Fibroblast of lung (primary cell): ENCODE measurements around the gene RPS6KA2. TPM values are rescaled to one million over a fixed set of nuclear protein-coding genes. Genes with fewer than 3 reads are reported as not detected.

Source experiments
- DNase-seq, 2 donors: peaks; one replicate each; pipeline versions ENCODE4 v3.0.0 to v3.0.0-alpha.2; 2010; ENCODE audit warnings: low read depth in 2 of 2
- H2AFZ ChIP-seq: 2 replicates; pipeline ENCODE4 v1.5.1; 2012; ENCODE audit warnings: low read length, control low read depth, inconsistent platforms
- H3K27ac ChIP-seq: 2 replicates; pipeline ENCODE4 v1.5.1; 2011; ENCODE audit warnings: low read length, control low read depth; ENCODE audit not compliant: insufficient read depth
- H3K27me3 ChIP-seq: 2 replicates; pipeline ENCODE4 v1.5.1; 2011; ENCODE audit warnings: mild to moderate bottlenecking, low read length; ENCODE audit not compliant: control insufficient read depth, insufficient read depth
- H3K36me3 ChIP-seq: 2 replicates; pipeline ENCODE4 v1.5.1; 2011; ENCODE audit warnings: low read length; ENCODE audit not compliant: control insufficient read depth, insufficient read depth
- H3K4me1 ChIP-seq: 2 replicates; pipeline ENCODE4 v1.5.1; 2011; ENCODE audit warnings: low read length; ENCODE audit not compliant: control insufficient read depth, insufficient read depth; ENCODE audit errors: extremely low read depth
- H3K4me2 ChIP-seq: 2 replicates; pipeline ENCODE4 v1.5.1; 2011; ENCODE audit warnings: low read length, control low read depth; ENCODE audit not compliant: insufficient read depth; ENCODE audit errors: extremely low read depth
- H3K4me3 ChIP-seq, 4 experiments: fragments of 200-600 bp in 1 of 4; sonication (generic) in 1 of 4; replicated peaks in 1 of 4; 2 replicates each; pipeline ENCODE4 v1.5.1; 2011 to 2016; ENCODE audit warnings: low read length in 4 of 4, low read depth in 3 of 4, mild to moderate bottlenecking in 3 of 4, control low read depth in 2 of 4, inconsistent platforms in 1 of 4, mixed read lengths in 1 of 4; ENCODE audit not compliant: insufficient read depth in 1 of 4; ENCODE audit errors: control extremely low read depth in 1 of 4
- H3K79me2 ChIP-seq: 2 replicates; pipeline ENCODE4 v1.5.1; 2012; ENCODE audit warnings: mild to moderate bottlenecking, low read length, inconsistent platforms; ENCODE audit not compliant: control insufficient read depth, insufficient read depth
- H3K9ac ChIP-seq: 2 replicates; pipeline ENCODE4 v1.5.1; 2011; ENCODE audit warnings: mild to moderate bottlenecking, low read length, control low read depth; ENCODE audit not compliant: insufficient read depth
- H3K9me3 ChIP-seq: 2 replicates; pipeline ENCODE4 v1.5.1; 2012; ENCODE audit warnings: low read depth, low read length; ENCODE audit not compliant: control insufficient read depth, insufficient read depth
- H4K20me1 ChIP-seq: 2 replicates; pipeline ENCODE4 v1.5.1; 2011; ENCODE audit warnings: low read length; ENCODE audit not compliant: control insufficient read depth, insufficient read depth; ENCODE audit errors: extremely low read depth
- EZH2 ChIP-seq: IDR thresholded peaks from 2 replicates; pipeline ENCODE4 v1.5.1; 2012; ENCODE audit warnings: low read length, control low read depth, mild to moderate bottlenecking; ENCODE audit errors: missing control alignments
- polyA plus RNA-seq, 2 donors: library from polyadenylated mRNA; depleted of rRNA in 1 of 2; stranded (reverse) in 1 of 2; unstranded in 1 of 2; fragments of >200 nt; gene quantifications; 2 replicates each; pipeline ENCODE4 v1.2.1, GENCODE V29; 2011 to 2012; ENCODE audit warnings: missing spikeins in 1 of 2
- total RNA-seq: library from RNA; depleted of rRNA; stranded (reverse); fragments of >200 nt; gene quantifications from 2 replicates; pipeline ENCODE4 v1.2.1, GENCODE V29; 2014
- TF ChIP-seq, protein P1 (sequence below), 2 donors: IDR thresholded peaks in 1 of 2; conservative IDR thresholded peaks in 1 of 2; 1 replicate in 1 of 2; 2 replicates in 1 of 2; pipeline ENCODE4 v1.5.1; 2011 to 2012; ENCODE audit warnings: low read length in 2 of 2, control low read depth in 1 of 2, inconsistent platforms in 1 of 2, low read depth in 1 of 2, mild to moderate bottlenecking in 1 of 2

RPS6KA2 gene
- total and polyA plus RNA-seq, 2 donors (not counting 1 experiment from before 2014, with no cell fraction given) = 66.8 to 116 TPM

DNA sequence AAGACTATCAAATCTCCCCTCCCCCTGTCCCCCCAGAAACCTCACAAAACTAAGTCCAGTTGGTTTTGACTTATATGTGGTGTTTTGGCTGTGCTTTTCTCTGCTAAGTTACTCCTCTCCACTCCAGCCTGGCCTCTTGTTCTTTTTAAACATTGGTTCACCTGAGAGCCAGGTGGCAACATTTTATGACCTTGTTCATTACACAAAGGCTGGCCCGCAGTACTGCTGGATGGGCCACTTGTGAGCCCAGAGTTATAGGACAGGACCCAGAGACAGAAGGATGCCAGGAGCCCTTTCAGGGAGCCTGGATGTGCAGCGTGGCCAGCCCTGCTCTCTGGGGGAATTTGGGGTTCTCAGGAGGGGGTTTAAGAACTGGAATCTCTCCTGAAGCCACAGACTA lies 130.6 kb downstream of the RPS6KA2 start:
- Histone ChIP-seq H4K20me1 (no peaks in the 10 kb centered on the region), H3K79me2 (no peaks in the 10 kb centered on the region), H3K4me3 (no peak overlapping the region), H3K27me3 (no peaks in the 10 kb centered on the region), H3K4me2 (no peak overlapping the region), H3K9me3 (no peaks in the 10 kb centered on the region), H3K27ac (no peak overlapping the region), H2AFZ (no peak overlapping the region), H3K9ac (no peak overlapping the region), H3K4me1 (no peaks in the 10 kb centered on the region), H3K36me3 (peaks cover 19% of the 10 kb centered on the region)
- no peak for DNase-seq
- TF ChIP-seq, protein P1, sequence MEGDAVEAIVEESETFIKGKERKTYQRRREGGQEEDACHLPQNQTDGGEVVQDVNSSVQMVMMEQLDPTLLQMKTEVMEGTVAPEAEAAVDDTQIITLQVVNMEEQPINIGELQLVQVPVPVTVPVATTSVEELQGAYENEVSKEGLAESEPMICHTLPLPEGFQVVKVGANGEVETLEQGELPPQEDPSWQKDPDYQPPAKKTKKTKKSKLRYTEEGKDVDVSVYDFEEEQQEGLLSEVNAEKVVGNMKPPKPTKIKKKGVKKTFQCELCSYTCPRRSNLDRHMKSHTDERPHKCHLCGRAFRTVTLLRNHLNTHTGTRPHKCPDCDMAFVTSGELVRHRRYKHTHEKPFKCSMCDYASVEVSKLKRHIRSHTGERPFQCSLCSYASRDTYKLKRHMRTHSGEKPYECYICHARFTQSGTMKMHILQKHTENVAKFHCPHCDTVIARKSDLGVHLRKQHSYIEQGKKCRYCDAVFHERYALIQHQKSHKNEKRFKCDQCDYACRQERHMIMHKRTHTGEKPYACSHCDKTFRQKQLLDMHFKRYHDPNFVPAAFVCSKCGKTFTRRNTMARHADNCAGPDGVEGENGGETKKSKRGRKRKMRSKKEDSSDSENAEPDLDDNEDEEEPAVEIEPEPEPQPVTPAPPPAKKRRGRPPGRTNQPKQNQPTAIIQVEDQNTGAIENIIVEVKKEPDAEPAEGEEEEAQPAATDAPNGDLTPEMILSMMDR (conservative IDR thresholded peaks at IDR 0.05 in 1 of 2, IDR thresholded peaks at IDR 0.05 in 1 of 2; ENCODE audit: low read depth in 1 of 2, low read length in 2 of 2) = no peak
- TF ChIP-seq EZH2 = no peak

DNA sequence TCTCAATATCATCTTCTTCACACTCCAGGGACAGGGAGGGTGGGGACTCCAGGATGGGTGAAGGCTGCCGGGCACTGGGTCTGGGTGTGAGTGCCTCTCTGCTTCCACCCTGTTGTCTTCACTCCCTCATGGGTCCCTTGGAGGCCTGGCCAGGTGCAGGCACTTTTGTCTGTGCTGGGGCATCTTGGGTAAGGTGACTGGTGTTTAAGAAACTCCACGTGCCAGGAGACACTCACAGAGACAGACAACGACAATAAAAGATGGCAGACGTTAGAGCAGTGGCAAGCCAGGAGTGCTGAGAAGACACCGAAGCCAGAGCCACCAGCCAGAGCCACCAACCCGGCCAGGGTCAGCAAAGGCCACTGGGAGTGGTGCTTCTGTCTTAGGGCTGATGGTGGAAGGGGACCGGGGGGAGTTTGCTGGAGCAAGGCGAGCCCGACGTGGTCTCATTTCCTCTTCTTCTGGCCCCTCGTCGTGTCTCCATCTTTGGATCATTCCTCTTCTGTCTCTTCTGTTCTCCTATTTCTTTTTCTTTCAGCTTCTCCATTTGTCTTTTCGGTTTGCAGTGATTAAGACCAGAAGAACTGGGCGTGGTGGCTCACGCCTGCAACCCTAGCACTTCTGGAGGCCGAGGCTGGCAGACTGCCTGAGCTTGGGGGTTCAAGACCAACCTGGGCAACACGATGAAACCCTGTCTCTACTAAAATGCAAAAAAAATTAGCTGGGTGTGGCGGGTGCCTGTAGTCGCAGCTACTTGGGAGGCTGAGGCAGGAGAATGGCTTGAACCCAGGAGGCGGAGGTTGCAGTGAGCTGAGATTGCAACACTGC lies 131.3 kb downstream of the RPS6KA2 start:
- no peaks in the 10 kb centered on the region for H3K9me3 ChIP-seq
- no peaks in the 10 kb centered on the region for H3K79me2 ChIP-seq
- no peak overlapping the region for H3K9ac ChIP-seq
- H3K4me2 ChIP-seq = no peak overlapping the region
- H2AFZ ChIP-seq = no peak overlapping the region
- H3K27ac ChIP-seq = no peak overlapping the region
- H4K20me1 ChIP-seq = no peaks in the 10 kb centered on the region
- no peak overlapping the region for H3K4me3 ChIP-seq
- H3K36me3 ChIP-seq = peaks cover 20% of the 10 kb centered on the region
- no peaks in the 10 kb centered on the region for H3K4me1 ChIP-seq
- no peak for TF ChIP-seq EZH2
- TF ChIP-seq, protein P1 (conservative IDR thresholded peaks at IDR 0.05 in 1 of 2, IDR thresholded peaks at IDR 0.05 in 1 of 2; ENCODE audit: low read depth in 1 of 2, low read length in 2 of 2) = no peak
- no peaks in the 10 kb centered on the region for H3K27me3 ChIP-seq
- DNase-seq = no peak

DNA sequence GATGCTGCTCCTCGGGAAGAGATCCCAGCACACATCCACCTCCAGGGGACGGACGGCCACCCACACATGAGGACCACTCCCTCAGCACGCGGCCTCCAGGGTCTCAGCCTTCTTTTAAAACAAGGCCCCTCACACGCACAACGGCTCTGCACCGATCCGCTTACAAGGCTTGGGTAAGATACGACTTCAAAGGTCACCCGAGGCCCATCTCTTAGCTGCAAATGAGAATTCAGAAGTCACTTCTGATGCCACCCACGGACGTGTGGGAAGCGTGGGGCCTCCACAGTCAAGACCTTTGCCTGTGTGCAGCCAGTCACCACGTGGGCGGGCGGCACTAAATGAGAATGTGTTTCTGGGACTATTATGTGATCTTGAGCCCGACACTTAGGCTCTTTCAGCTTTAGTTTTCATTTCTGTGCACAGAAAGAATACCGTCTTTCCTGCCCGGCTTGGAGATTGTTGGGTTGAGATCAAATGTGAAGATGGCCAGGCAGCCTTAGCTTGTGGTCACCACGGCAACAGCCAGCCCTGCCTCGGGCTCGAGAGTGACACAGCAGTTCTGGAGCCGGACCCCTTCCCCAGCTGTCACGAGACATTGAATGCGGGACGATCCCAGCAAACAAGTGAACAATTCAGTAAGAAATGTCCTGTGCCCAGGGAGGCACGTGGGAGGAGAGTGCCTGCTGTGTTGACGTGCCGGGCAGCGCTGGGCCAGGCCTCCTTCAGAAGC lies 132.1 kb downstream of the RPS6KA2 start:
- Histone ChIP-seq H3K27me3 (no peaks in the 10 kb centered on the region), H3K4me3 (no peak overlapping the region), H3K9ac (no peak overlapping the region), H3K9me3 (no peaks in the 10 kb centered on the region), H3K4me1 (no peaks in the 10 kb centered on the region), H3K4me2 (no peak overlapping the region), H4K20me1 (no peaks in the 10 kb centered on the region), H2AFZ (no peak overlapping the region), H3K27ac (no peak overlapping the region), H3K36me3 (peaks cover 21% of the 10 kb centered on the region), H3K79me2 (no peaks in the 10 kb centered on the region)
- DNase-seq = no peak
- TF ChIP-seq, protein P1 (conservative IDR thresholded peaks at IDR 0.05 in 1 of 2, IDR thresholded peaks at IDR 0.05 in 1 of 2; ENCODE audit: low read depth in 1 of 2, low read length in 2 of 2) = no peak
- TF ChIP-seq EZH2 = no peak
